PC-3 (cell line): ENCODE measurements around the gene ING2. TPM values are rescaled to one million over a fixed set of nuclear protein-coding genes. Genes with fewer than 3 reads are reported as not detected.

Source experiments
- ATAC-seq: fragments of 200-7000 bp; cut with Tn5 transposase; 2 replicates; pipeline ENCODE4 v1.9.1; 2020; ENCODE audit warnings: mild to moderate bottlenecking, moderate library complexity
- BruUV-seq: library from RNA; stranded (reverse); fragments of 400-500 nt; replicated peaks from 2 replicates; lab custom pipeline; 2021; lab: Mats Ljungman, UMichigan
- CTCF ChIA-PET: fragments of 300-600 bp; sonication (Branson Sonifier 250); formaldehyde crosslinking; loops from one replicate; lab custom pipeline; 2022; ENCODE audit warnings: antibody characterized with exemption; lab: Charles Lee
- POLR2A ChIA-PET: fragments of 300-600 bp; sonication (Branson Sonifier 250); formaldehyde crosslinking; loops from one replicate; lab custom pipeline; 2022; ENCODE audit warnings: antibody characterized with exemption; ENCODE audit not compliant: unreplicated experiment; lab: Charles Lee
- DNase-seq: peaks from one replicate; pipeline ENCODE4 v3.0.0-alpha.2; 2015
- H2AFZ ChIP-seq: fragments of 300-600 bp; sonication (generic); 2 replicates; pipeline ENCODE4 v1.6.0; 2016; ENCODE audit warnings: antibody characterized with exemption, low read length
- H3F3A ChIP-seq: fragments of 300-600 bp; sonication (generic); one replicate; pipeline ENCODE4 v1.6.0; 2017; ENCODE audit warnings: antibody characterized with exemption, low read length, control low read depth, mild to moderate bottlenecking; ENCODE audit not compliant: unreplicated experiment
- H3K27ac ChIP-seq: fragments of 300-600 bp; sonication (generic); 2 replicates; pipeline ENCODE4 v1.5.1; 2016; ENCODE audit warnings: mild to moderate bottlenecking, low read length
- H3K27me3 ChIP-seq: fragments of 300-600 bp; sonication (generic); 2 replicates; pipeline ENCODE4 v1.6.1; 2016; ENCODE audit warnings: low read length, mixed read lengths
- H3K36me3 ChIP-seq: fragments of 300-600 bp; sonication (generic); 2 replicates; pipeline ENCODE4 v1.6.1; 2016; ENCODE audit warnings: low read depth, mixed run types, low read length, mixed read lengths
- H3K4me1 ChIP-seq: fragments of 300-600 bp; sonication (generic); 2 replicates; pipeline ENCODE4 v1.5.1; 2016; ENCODE audit warnings: low read length; ENCODE audit not compliant: insufficient read depth
- H3K4me2 ChIP-seq: fragments of 300-600 bp; sonication (generic); 2 replicates; pipeline ENCODE4 v1.6.0; 2016; ENCODE audit warnings: low read length
- H3K4me3 ChIP-seq: fragments of 300-600 bp; sonication (generic); 2 replicates; pipeline ENCODE4 v1.5.1; 2016; ENCODE audit warnings: mild to moderate bottlenecking, low read length, mixed read lengths
- H3K79me2 ChIP-seq: fragments of 300-600 bp; sonication (generic); 2 replicates; pipeline ENCODE4 v1.6.1; 2017; ENCODE audit warnings: low read length, mixed read lengths
- H3K9ac ChIP-seq: fragments of 300-600 bp; sonication (generic); 2 replicates; pipeline ENCODE4 v1.6.0; 2016; ENCODE audit warnings: mild to moderate bottlenecking, low read length
- H3K9me2 ChIP-seq: fragments of 300-600 bp; sonication (generic); replicated peaks from 2 replicates; pipeline ENCODE4 v1.6.1; 2016; ENCODE audit warnings: mixed run types, low read length, mixed read lengths
- H3K9me3 ChIP-seq: fragments of 300-600 bp; sonication (generic); 2 replicates; pipeline ENCODE4 v1.6.1; 2016; ENCODE audit warnings: low read length, mixed read lengths
- H4K20me1 ChIP-seq: fragments of 300-600 bp; sonication (generic); 2 replicates; pipeline ENCODE4 v1.6.1; 2016; ENCODE audit warnings: low read length, mixed read lengths
- CTCF ChIP-seq: fragments of 300-600 bp; sonication (generic); conservative IDR thresholded peaks from 2 replicates; pipeline ENCODE4 v1.5.1; 2017; ENCODE audit warnings: antibody characterized with exemption, low read depth, mild to moderate bottlenecking, low read length
- EZH2 ChIP-seq: fragments of 300-600 bp; sonication (generic); IDR thresholded peaks from one replicate; pipeline ENCODE4 v1.6.1; 2017; ENCODE audit warnings: antibody characterized with exemption, mild to moderate bottlenecking, low read length; ENCODE audit not compliant: unreplicated experiment
- EZH2phosphoT487 ChIP-seq: fragments of 300-600 bp; sonication (generic); IDR thresholded peaks from 2 replicates; pipeline ENCODE4 v1.6.1; 2018; ENCODE audit warnings: mild to moderate bottlenecking, antibody characterized with exemption, low read length, borderline replicate concordance
- intact Hi-C: fragments of 100-400 bp; cut with micrococcal nuclease; formaldehyde crosslinking; loops from 2 replicates; pipeline ENCODE4 v1.9.0; 2023
- total RNA-seq: library from RNA; depleted of rRNA; stranded (reverse); fragments of >200 nt; gene quantifications from 2 replicates; pipeline ENCODE4 v1.2.3, GENCODE V29; 2014

Gene ING2
- total RNA-seq, 1 experiment from 2014 or later = 17.3 TPM

- no peak overlapping the region for H2AFZ ChIP-seq
- H3K4me3 ChIP-seq = no peak overlapping the region
- ChIA-PET CTCF (no interaction called here), POLR2A (no interaction called here)
- H3K27ac ChIP-seq = no peak overlapping the region
- no TSS peak for BruUV-seq
- intact Hi-C loops = no loop called here
- no peaks in the 10 kb centered on the region for H3F3A ChIP-seq
- H3K79me2 ChIP-seq = no peaks in the 10 kb centered on the region
- H3K9me3 ChIP-seq = no peaks in the 10 kb centered on the region
- H3K9ac ChIP-seq = no peak overlapping the region
- H3K36me3 ChIP-seq = no peaks in the 10 kb centered on the region
- no peak overlapping the region for H3K4me2 ChIP-seq
- no peak for ATAC-seq
- TF ChIP-seq CTCF (no peak), EZH2phosphoT487 (no peak), EZH2 (no peak)
- H3K4me1 ChIP-seq = peaks cover 9% of the 10 kb centered on the region; the same call in 1 of the 2 replicates
- no peak for DNase-seq
- H3K9me2 ChIP-seq = no peaks in the 10 kb centered on the region
- H4K20me1 ChIP-seq = no peaks in the 10 kb centered on the region
- H3K27me3 ChIP-seq = no peaks in the 10 kb centered on the region
These were observed 28.8 kb downstream of the ING2 start for GRCh38 chr4:183533698-183534097.

- ATAC-seq = no peak
- DNase-seq = no peak
- Histone ChIP-seq H3K36me3 (no peaks in the 10 kb centered on the region), H3K9me2 (no peaks in the 10 kb centered on the region), H3K4me3 (no peak overlapping the region), H3F3A (no peaks in the 10 kb centered on the region), H3K27ac (no peak overlapping the region), H4K20me1 (no peaks in the 10 kb centered on the region), H3K4me1 (no peaks in the 10 kb centered on the region), H3K9me3 (no peaks in the 10 kb centered on the region), H3K79me2 (no peaks in the 10 kb centered on the region), H2AFZ (no peak overlapping the region), H3K9ac (no peak overlapping the region), H3K4me2 (no peak overlapping the region), H3K27me3 (no peaks in the 10 kb centered on the region)
- no TSS peak for BruUV-seq
- ChIA-PET CTCF (no interaction called here), POLR2A (no interaction called here)
- no peak for TF ChIP-seq EZH2phosphoT487
- TF ChIP-seq EZH2 = no peak
- no peak for TF ChIP-seq CTCF
- intact Hi-C loops = no loop called here
These were observed 35.7 kb downstream of the ING2 start for GRCh38 chr4:183540410-183541009.

- CTCF ChIA-PET = no interaction called here
- DNase-seq = no peak
- ATAC-seq = no peak
- POLR2A ChIA-PET = no interaction called here
- no peak for TF ChIP-seq EZH2phosphoT487
- TF ChIP-seq EZH2 = no peak
- no peak for TF ChIP-seq CTCF
- no TSS peak for BruUV-seq
- Histone ChIP-seq H3K4me1 (no peaks in the 10 kb centered on the region), H3K4me2 (no peak overlapping the region), H3K9ac (no peak overlapping the region), H4K20me1 (no peaks in the 10 kb centered on the region), H3K27ac (no peak overlapping the region), H2AFZ (no peak overlapping the region), H3F3A (no peaks in the 10 kb centered on the region), H3K27me3 (no peaks in the 10 kb centered on the region), H3K9me3 (no peaks in the 10 kb centered on the region), H3K79me2 (no peaks in the 10 kb centered on the region), H3K4me3 (no peak overlapping the region), H3K9me2 (no peaks in the 10 kb centered on the region), H3K36me3 (no peaks in the 10 kb centered on the region)
- intact Hi-C loops = no loop called here
These were observed 36.3 kb downstream of the ING2 start for GRCh38 chr4:183541010-183541751.
